K562 (cell line): Measurements from ENCODE around the gene SLC23A2. TPM values are rescaled to one million over a fixed set of nuclear protein-coding genes. Genes with fewer than 3 reads are reported as not detected.

Source experiments
- ATAC-seq: fragments of 200-7000 bp; cut with Tn5 transposase; 3 replicates; pipeline ENCODE4 v1.9.1; 2020; ENCODE audit warnings: moderate library complexity
- BruUV-seq: library from RNA; stranded (reverse); fragments of 400-500 nt; replicated peaks from 2 replicates; lab custom pipeline; 2021; lab: Mats Ljungman, UMichigan
- CTCF ChIA-PET: fragments of 300-600 bp; formaldehyde crosslinking; extraction: SDS; loops from one replicate; lab custom pipeline; 2021; ENCODE audit warnings: low intra/inter-chr PET ratio; lab: Yijun Ruan, JAX
- POLR2A ChIA-PET: fragments of 300-600, 350-650 bp; sonication (Branson Sonifier 250); formaldehyde crosslinking; extraction: SDS; loops from one replicate; lab custom pipeline; 2021; ENCODE audit warnings: antibody characterized with exemption, inconsistent platforms; lab: Yijun Ruan, JAX
- DNase-seq, 4 experiments: peaks; one replicate each; pipeline versions ENCODE4 v3.0.0 to v3.0.0-alpha.2; 2011 to 2018; ENCODE audit warnings: low spot score in 3 of 4, mixed read lengths in 3 of 4; ENCODE audit errors: extremely low read depth in 1 of 4
- FAIRE-seq: peaks from 2 replicates; lab custom pipeline; 2011; peaks lifted over from hg19 to GRCh38; lab: Jason Lieb, UNC
- H2AFZ ChIP-seq: 2 replicates; pipeline ENCODE4 v1.6.0; 2011; ENCODE audit warnings: low read depth, low read length, control low read depth, inconsistent platforms
- H3K27ac ChIP-seq: fragments of 200-600 bp; 3 replicates; pipeline ENCODE4 v1.8.0; 2011; ENCODE audit warnings: low read depth, mild to moderate bottlenecking, control low read depth, inconsistent platforms, low read length, moderate library complexity, mixed read lengths; ENCODE audit errors: extremely low read depth
- H3K27me3 ChIP-seq, 2 experiments: fragments of 300-600 bp in 1 of 2; 2 replicates in 1 of 2; 3 replicates in 1 of 2; pipeline versions ENCODE4 v1.6.0 to v1.8.0; 2011; ENCODE audit warnings: inconsistent platforms in 2 of 2, low read length in 2 of 2, mild to moderate bottlenecking in 1 of 2, mixed read lengths in 1 of 2, moderate library complexity in 1 of 2; ENCODE audit not compliant: control insufficient read depth in 2 of 2, insufficient read depth in 2 of 2
- H3K36me3 ChIP-seq: fragments of 300-600 bp; 3 replicates; pipeline ENCODE4 v1.8.0; 2011; ENCODE audit warnings: mild to moderate bottlenecking, low read length, inconsistent platforms; ENCODE audit not compliant: control insufficient read depth, insufficient read depth
- H3K4me1 ChIP-seq, 2 experiments: fragments of 200-600 bp in 1 of 2; replicated peaks in 1 of 2; 2 replicates in 1 of 2; 3 replicates in 1 of 2; pipeline versions ENCODE4 v1.5.1 to v1.8.0; 2011; ENCODE audit warnings: inconsistent platforms in 2 of 2, low read length in 2 of 2, mild to moderate bottlenecking in 1 of 2, mixed read lengths in 1 of 2, moderate library complexity in 1 of 2; ENCODE audit not compliant: control insufficient read depth in 2 of 2, insufficient read depth in 2 of 2
- H3K4me2 ChIP-seq: 2 replicates; pipeline ENCODE4 v1.6.1; 2011; ENCODE audit warnings: low read length, control low read depth, inconsistent platforms, mixed read lengths; ENCODE audit not compliant: insufficient read depth
- H3K4me3 ChIP-seq: fragments of 200-600 bp; sonication (generic), shearing (Covaris generic); 2 replicates; pipeline ENCODE4 v1.5.1; 2016; ENCODE audit warnings: control low read depth, inconsistent platforms
- H3K79me2 ChIP-seq: fragments of 200-600 bp; 3 replicates; pipeline ENCODE4 v1.8.0; 2011; ENCODE audit warnings: low read length, inconsistent platforms; ENCODE audit not compliant: control insufficient read depth, insufficient read depth
- H3K9ac ChIP-seq, 2 experiments: 2 replicates each; pipeline versions ENCODE4 v1.6.0 to v1.6.1; 2011; ENCODE audit warnings: low read depth in 2 of 2, low read length in 2 of 2, control low read depth in 1 of 2, inconsistent platforms in 1 of 2, mild to moderate bottlenecking in 1 of 2, mixed read lengths in 1 of 2; ENCODE audit not compliant: insufficient read depth in 1 of 2
- H3K9me1 ChIP-seq: one replicate; pipeline ENCODE4 v1.6.0; 2011; ENCODE audit warnings: inconsistent platforms, mild to moderate bottlenecking, low read length, moderate library complexity; ENCODE audit not compliant: control insufficient read depth, insufficient read depth
- H3K9me3 ChIP-seq: replicated peaks from 2 replicates; pipeline ENCODE4 v1.5.1; 2011; ENCODE audit warnings: low read depth, low read length, inconsistent platforms; ENCODE audit not compliant: control insufficient read depth, insufficient read depth
- H4K20me1 ChIP-seq: replicated peaks from 2 replicates; pipeline ENCODE4 v1.6.1; 2011; ENCODE audit warnings: low read length, inconsistent platforms, mixed read lengths; ENCODE audit not compliant: control insufficient read depth, insufficient read depth
- HNRNPUL1 ChIP-seq: fragments of 200-400 bp; formaldehyde crosslinking; IDR thresholded peaks from 2 replicates; pipeline ENCODE4 v1.6.1; 2017; ENCODE audit warnings: low read length
- NFYB ChIP-seq: IDR thresholded peaks from 2 replicates; pipeline ENCODE4 v1.6.1; 2011; ENCODE audit warnings: mild to moderate bottlenecking, moderate library complexity; ENCODE audit not compliant: insufficient read length; ENCODE audit errors: extremely low read depth
- POU5F1 ChIP-seq: fragments of 150-350 bp; IDR thresholded peaks from 2 replicates; pipeline ENCODE4 v1.6.1; 2014; ENCODE audit warnings: borderline replicate concordance, low read length, low read depth, mild to moderate bottlenecking; ENCODE audit not compliant: partially characterized antibody
- SAFB2 ChIP-seq: fragments of 200-400 bp; formaldehyde crosslinking; IDR thresholded peaks from 2 replicates; pipeline ENCODE4 v1.6.1; 2018; ENCODE audit warnings: borderline replicate concordance, low read length, low read depth, moderate library complexity; ENCODE audit not compliant: severe bottlenecking
- SLC30A9 ChIP-seq: fragments of 250-450 bp; sonication (Bioruptor Pico); IDR thresholded peaks from 2 replicates; pipeline ENCODE4 v1.8.0; 2022; ENCODE audit warnings: mild to moderate bottlenecking, moderate library complexity
- ZNF639 ChIP-seq, 2 experiments: fragments of 200-800 bp in 1 of 2; sonication (Bioruptor generic) in 1 of 2; sonication (generic) in 1 of 2; formaldehyde crosslinking in 1 of 2; IDR thresholded peaks in 1 of 2; conservative IDR thresholded peaks in 1 of 2; 2 replicates each; pipeline versions ENCODE4 v1.5.0 to v1.6.1; 2016 to 2020; ENCODE audit warnings: missing compliant biosample characterization in 1 of 2, missing genetic modification characterization in 1 of 2, missing genetic modification reagents in 1 of 2
- ZNF717 ChIP-seq: fragments of 250-450 bp; sonication (Bioruptor Pico); IDR thresholded peaks from 2 replicates; pipeline ENCODE4 v1.5.0; 2021
- whole genome bisulfite sequencing: fragments of 100-300 bp; shearing (Covaris generic); methylation state at CpG from one replicate; pipeline ENCODE4 v1.1.6; 2016; ENCODE audit warnings: low coverage, mixed read lengths; ENCODE audit not compliant: insufficient coverage; ENCODE audit errors: missing lambda C conversion rate; 5-methylcytosine and 5-hydroxymethylcytosine counted together
- in situ Hi-C: fragments of 300-500 bp; cut with MboI; formaldehyde crosslinking; loops from 4 replicates; pipeline ENCODE4 v1.15.0; 2018; ENCODE audit warnings: inconsistent platforms, mixed read lengths
- intact Hi-C: fragments of 100-400 bp; cut with micrococcal nuclease; formaldehyde crosslinking; loops from 2 replicates; pipeline ENCODE4 v1.14.2; 2022
- polyA plus RNA-seq, 8 experiments: library from polyadenylated mRNA; depleted of rRNA in 4 of 8; stranded (reverse) in 5 of 8; unstranded in 3 of 8; fragments of >200 nt; fragmentation: Nextera tagmentation in 2 of 8; fragmentation: Illumina TruSeq in 1 of 8; extraction: Ambion mirVana in 2 of 8; extraction: Trizol in 1 of 8; gene quantifications; 2 replicates each; pipeline versions ENCODE4 v1.2.1 to v1.2.3, GENCODE V29; 2011 to 2014; ENCODE audit warnings: inconsistent platforms in 1 of 8, missing spikeins in 1 of 8
- total RNA-seq, 7 experiments: library from RNA; depleted of rRNA in 6 of 7; stranded (reverse); fragments of >200 nt in 6 of 7; fragmentation: Illumina TruSeq in 2 of 7; extraction: Trizol in 2 of 7; gene quantifications; 2 replicates each; pipeline versions ENCODE4 v1.2.1 to v1.2.3, GENCODE V29; 2011 to 2021; ENCODE audit warnings: low replicate concordance in 1 of 7
- TF ChIP-seq, protein P1 (sequence below): fragments of 450-650 bp; IDR thresholded peaks from 2 replicates; pipeline ENCODE4 v1.6.1; 2014; ENCODE audit warnings: low read depth, mild to moderate bottlenecking, moderate library complexity, borderline replicate concordance

SLC23A2 gene
- total and polyA plus RNA-seq, 9 of the 15 experiments (the other 6 are each of a cell fraction or from before 2014, with no cell fraction given) = 0.39 to 6.7 (median 3.2) TPM

- TF ChIP-seq, protein P1, sequence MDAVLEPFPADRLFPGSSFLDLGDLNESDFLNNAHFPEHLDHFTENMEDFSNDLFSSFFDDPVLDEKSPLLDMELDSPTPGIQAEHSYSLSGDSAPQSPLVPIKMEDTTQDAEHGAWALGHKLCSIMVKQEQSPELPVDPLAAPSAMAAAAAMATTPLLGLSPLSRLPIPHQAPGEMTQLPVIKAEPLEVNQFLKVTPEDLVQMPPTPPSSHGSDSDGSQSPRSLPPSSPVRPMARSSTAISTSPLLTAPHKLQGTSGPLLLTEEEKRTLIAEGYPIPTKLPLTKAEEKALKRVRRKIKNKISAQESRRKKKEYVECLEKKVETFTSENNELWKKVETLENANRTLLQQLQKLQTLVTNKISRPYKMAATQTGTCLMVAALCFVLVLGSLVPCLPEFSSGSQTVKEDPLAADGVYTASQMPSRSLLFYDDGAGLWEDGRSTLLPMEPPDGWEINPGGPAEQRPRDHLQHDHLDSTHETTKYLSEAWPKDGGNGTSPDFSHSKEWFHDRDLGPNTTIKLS = no peak
Observed at GRCh38 chr20:4812641-4813075, 188.7 kb downstream of the SLC23A2 start (continued).

- Histone ChIP-seq H3K4me2 (no peak overlapping the region), H3K9ac (no peak overlapping the region), H2AFZ (no peak overlapping the region), H3K4me1 (no peaks in the 10 kb centered on the region; a peak in 1 of 5 replicates), H3K79me2 (no peaks in the 10 kb centered on the region), H3K9me3 (no peaks in the 10 kb centered on the region), H3K36me3 (no peaks in the 10 kb centered on the region), H4K20me1 (no peaks in the 10 kb centered on the region), H3K4me3 (no peak overlapping the region)
- no peak for FAIRE-seq
- no peak for DNase-seq
- WGBS = 0% methylated on average over 4 of the region's 6 CpGs
- CTCF ChIA-PET = no interaction called here
- intact Hi-C loops = no loop called here
- no peak for ATAC-seq
- TF ChIP-seq SLC30A9 (no peak), ZNF717 (no peak), ZNF639 (CRISPR knock-in tag; conservative IDR thresholded peaks at IDR 0.05 in 1 of 2, IDR thresholded peaks at IDR 0.05 in 1 of 2) (no peak), POU5F1 (no peak), SAFB2 (no peak), NFYB (no peak), HNRNPUL1 (no peak)
- TF ChIP-seq, all 486 proteins: peak for 0
- Histone ChIP-seq H3K27ac (no peak overlapping the region), H3K27me3 (peaks cover 8 to 38% of the 10 kb centered on the region in 2 experiments; a peak in 3 of 5 replicates), H3K9me1 (no peaks in the 10 kb centered on the region)
- in situ Hi-C loops = no loop called here
- BruUV-seq = no TSS peak
- POLR2A ChIA-PET = interaction anchor here (1.1 kb wide), 1 partner anchor 9 kb away, joined by 5 read pairs; no protein-coding TSS in a partner anchor
Observed at GRCh38 chr20:4812216-4812615, 189.1 kb downstream of the SLC23A2 start.
